Smooth muscle cell (in vitro differentiated cells): ENCODE measurements around the gene C6orf89. TPM values are rescaled to one million over a fixed set of nuclear protein-coding genes. Genes with fewer than 3 reads are reported as not detected.

ENCODE experiments used
- DNase-seq: peaks from one replicate; lab custom pipeline; 2025; ENCODE audit not compliant: unreplicated experiment; lab: John Stamatoyannopoulos, UW
- H2AFZ ChIP-seq: fragments of 200-600 bp; sonication (generic); 2 replicates; pipeline ENCODE4 v1.6.0; 2016; ENCODE audit warnings: antibody characterized with exemption, low read depth, mild to moderate bottlenecking
- H3F3A ChIP-seq: fragments of 200-600 bp; sonication (generic); 2 replicates; pipeline ENCODE4 v1.6.0; 2017; ENCODE audit warnings: antibody characterized with exemption, low read depth
- H3K27ac ChIP-seq: fragments of 200-600 bp; sonication (generic); 2 replicates; pipeline ENCODE4 v1.5.1; 2016; ENCODE audit warnings: low read depth, mild to moderate bottlenecking
- H3K27me3 ChIP-seq: fragments of 200-600 bp; sonication (generic); 2 replicates; pipeline ENCODE4 v1.6.1; 2016; ENCODE audit warnings: low read depth, mild to moderate bottlenecking
- H3K36me3 ChIP-seq: fragments of 200-600 bp; sonication (generic); 2 replicates; pipeline ENCODE4 v1.5.1; 2016; ENCODE audit warnings: low read depth
- H3K4me1 ChIP-seq: fragments of 200-600 bp; sonication (generic); 2 replicates; pipeline ENCODE4 v1.5.1; 2016; ENCODE audit warnings: low read depth
- H3K4me2 ChIP-seq: fragments of 200-600 bp; sonication (generic); 2 replicates; pipeline ENCODE4 v1.6.0; 2016; ENCODE audit warnings: mild to moderate bottlenecking
- H3K4me3 ChIP-seq: fragments of 200-600 bp; sonication (generic); 2 replicates; pipeline ENCODE4 v1.5.1; 2016; ENCODE audit warnings: mild to moderate bottlenecking
- H3K79me2 ChIP-seq: fragments of 200-600 bp; sonication (generic); 2 replicates; pipeline ENCODE4 v1.6.0; 2016; ENCODE audit warnings: low read depth, mild to moderate bottlenecking
- H3K9ac ChIP-seq: fragments of 200-600 bp; sonication (generic); 2 replicates; pipeline ENCODE4 v1.6.0; 2016; ENCODE audit warnings: low read depth
- H3K9me3 ChIP-seq: fragments of 200-600 bp; sonication (generic); replicated peaks from 2 replicates; pipeline ENCODE4 v1.5.1; 2016; ENCODE audit warnings: low read depth
- H4K20me1 ChIP-seq: fragments of 200-600 bp; sonication (generic); 2 replicates; pipeline ENCODE4 v1.6.0; 2016; ENCODE audit warnings: low read depth
- CTCF ChIP-seq: fragments of 200-600 bp; sonication (generic); IDR thresholded peaks from 2 replicates; pipeline ENCODE4 v1.5.1; 2017; ENCODE audit warnings: borderline replicate concordance, mild to moderate bottlenecking, antibody characterized with exemption; ENCODE audit not compliant: insufficient read depth, poor library complexity, severe bottlenecking
- WGBS: methylation state at CpG from one replicate; pipeline ENCODE4 v1.1.7; 2016; ENCODE audit warnings: low lambda C conversion rate; 5-methylcytosine and 5-hydroxymethylcytosine counted together
- polyA plus RNA-seq: library from polyadenylated mRNA; unstranded; fragments of >200 nt; fragmentation: Nextera tagmentation; extraction: Ambion mirVana; gene quantifications from 2 replicates; pipeline ENCODE4 v1.2.1, GENCODE V29; 2016
- total RNA-seq: library from RNA; depleted of rRNA; stranded (reverse); fragments of >200 nt; gene quantifications from 2 replicates; pipeline ENCODE4 v1.2.3, GENCODE V29; 2014

The C6orf89 gene
- total and polyA plus RNA-seq, 2 experiments from 2014 or later = 44.6 to 45.7 TPM

- TF ChIP-seq CTCF = peak; percentile 29
- Histone ChIP-seq H4K20me1 (peaks cover 17% of the 10 kb centered on the region), H3K9ac (no peak overlapping the region), H3K27me3 (no peaks in the 10 kb centered on the region), H3K27ac (no peak overlapping the region), H3K79me2 (peaks cover 15% of the 10 kb centered on the region), H3K36me3 (peaks cover 13% of the 10 kb centered on the region), H3K4me1 (no peaks in the 10 kb centered on the region), H3F3A (no peaks in the 10 kb centered on the region), H2AFZ (no peak overlapping the region), H3K9me3 (no peaks in the 10 kb centered on the region), H3K4me2 (no peak overlapping the region), H3K4me3 (no peak overlapping the region)
- no peak for DNase-seq
- WGBS = 75% methylated on average over 6 of the region's 6 CpGs
These were observed 11.9 kb downstream of the C6orf89 start for GRCh38 chr6:36897609-36898008.

- peaks cover 7% of the 10 kb centered on the region for H4K20me1 ChIP-seq
- no peak for DNase-seq
- peaks cover 8% of the 10 kb centered on the region for H3K79me2 ChIP-seq
- no peak overlapping the region for H3K4me2 ChIP-seq
- H3K4me3 ChIP-seq = no peak overlapping the region
- no peaks in the 10 kb centered on the region for H3K9me3 ChIP-seq
- 84% methylated on average over 4 of the region's 4 CpGs for WGBS
- H3F3A ChIP-seq = peaks cover 4% of the 10 kb centered on the region
- no peak overlapping the region for H2AFZ ChIP-seq
- H3K36me3 ChIP-seq = peaks cover 14% of the 10 kb centered on the region
- H3K9ac ChIP-seq = no peak overlapping the region
- H3K27me3 ChIP-seq = no peaks in the 10 kb centered on the region
- H3K4me1 ChIP-seq = peaks cover 15% of the 10 kb centered on the region
- peak overlapping the region; percentile 11 for H3K27ac ChIP-seq
- no peak for TF ChIP-seq CTCF
These were observed 18.4 kb downstream of the C6orf89 start for GRCh38 chr6:36904114-36904513.

GRCh38 chr6:36904851-36905393 is 19.2 kb downstream of the C6orf89 start:
- Histone ChIP-seq H3K4me2 (no peak overlapping the region), H3K36me3 (peaks cover 14% of the 10 kb centered on the region), H3K79me2 (peaks cover 8% of the 10 kb centered on the region), H3K9me3 (no peaks in the 10 kb centered on the region), H3K4me1 (peaks cover 15% of the 10 kb centered on the region), H3K27me3 (no peaks in the 10 kb centered on the region), H2AFZ (no peak overlapping the region), H3K9ac (no peak overlapping the region), H3K27ac (no peak overlapping the region), H3K4me3 (no peak overlapping the region), H4K20me1 (peaks cover 15% of the 10 kb centered on the region), H3F3A (peaks cover 4% of the 10 kb centered on the region)
- no peak for DNase-seq
- no peak for TF ChIP-seq CTCF
- WGBS = 91% methylated on average over 5 of the region's 5 CpGs
